ENCODE measurements around the gene CASP7.
"Not testable (repeated sequence)": the region's sequence is repeated elsewhere in the genome, so short reads cannot be mapped to it uniquely, and the experiment has no call there.

Gene CASP7

DNA sequence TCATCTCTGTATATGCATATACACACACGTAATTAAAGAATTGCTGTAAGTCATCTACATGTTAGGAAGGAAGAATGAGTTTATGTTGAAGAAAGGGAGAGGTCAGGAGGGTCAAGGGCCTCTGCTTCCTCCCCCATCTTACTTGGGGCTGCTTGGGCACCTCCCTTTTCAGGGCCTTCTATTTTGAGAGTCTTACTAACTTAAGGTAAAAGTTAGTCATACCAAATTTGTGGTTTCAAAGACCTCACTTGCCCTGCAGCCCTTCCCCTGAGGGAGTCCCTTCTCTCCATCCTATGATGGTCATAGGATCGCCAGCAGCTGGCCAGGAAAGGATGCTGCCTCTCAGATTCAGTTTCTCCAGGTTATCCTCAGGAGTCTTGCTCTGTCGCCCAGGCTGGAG, 74.4 kb downstream of the CASP7 start:
- DNase-seq (ENCODE audit: low read depth): no peak

GRCh38 chr10:113754768-113755167, 75.1 kb downstream of the CASP7 start:
- DNase-seq (ENCODE audit: low read depth): no peak

GRCh38 chr10:113756940-113757543, 77.3 kb downstream of the CASP7 start:
- no peak for DNase-seq (ENCODE audit: low read depth)

- no peak for DNase-seq (ENCODE audit: low read depth)
These were observed 82.4 kb downstream of the CASP7 start for GRCh38 chr10:113762083-113762482.

DNA sequence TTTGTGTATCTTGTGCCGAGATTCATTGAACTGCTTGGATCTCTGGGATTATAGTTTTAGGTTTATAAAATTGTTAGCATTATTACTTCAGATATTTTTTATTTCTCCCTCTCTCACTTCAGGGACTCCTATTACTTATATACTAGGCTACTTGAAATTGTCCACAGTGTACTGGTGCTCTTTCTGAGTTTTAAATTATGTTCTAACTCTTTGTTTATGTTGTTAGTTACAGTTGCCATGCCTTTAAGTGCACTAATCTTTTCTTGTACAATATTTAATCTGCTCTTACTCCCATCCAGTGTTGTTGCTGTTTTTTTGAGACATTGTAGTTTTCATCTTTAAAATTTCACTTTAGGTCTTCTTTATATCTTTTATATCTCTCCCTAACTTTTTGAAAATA, 84.9 kb downstream of the CASP7 start:
- DNase-seq (ENCODE audit: low read depth): no peak

DNA sequence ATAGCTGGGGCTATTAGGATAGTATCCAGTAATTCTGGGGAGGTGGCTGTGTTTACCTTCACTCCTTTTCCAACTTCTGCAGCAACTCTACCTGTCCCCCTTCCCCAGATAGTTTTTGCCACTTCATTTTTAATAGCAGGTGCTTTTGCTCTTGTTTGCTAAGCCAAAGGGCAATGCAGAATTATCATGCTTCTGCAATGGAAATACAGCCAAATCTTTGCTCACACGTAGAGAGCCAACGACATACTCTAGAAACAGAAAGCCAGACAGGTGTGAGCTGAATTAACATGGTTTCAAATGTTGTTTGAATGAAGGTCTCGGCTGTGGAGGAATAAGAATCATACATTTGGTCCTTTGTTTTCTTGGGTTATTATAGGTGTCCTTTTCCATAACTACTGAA, 86.2 kb downstream of the CASP7 start:
- DNase-seq (ENCODE audit: low read depth): no peak

- no peak for DNase-seq (ENCODE audit: low read depth)
These were observed 87.5 kb downstream of the CASP7 start for GRCh38 chr10:113767222-113767621.

- DNase-seq (ENCODE audit: low read depth): no peak
These were observed 90.6 kb downstream of the CASP7 start for GRCh38 chr10:113770346-113770745.

- DNase-seq (ENCODE audit: low read depth): not testable (repeated sequence)
These were observed 91.4 kb downstream of the CASP7 start for GRCh38 chr10:113771131-113771530.

DNA sequence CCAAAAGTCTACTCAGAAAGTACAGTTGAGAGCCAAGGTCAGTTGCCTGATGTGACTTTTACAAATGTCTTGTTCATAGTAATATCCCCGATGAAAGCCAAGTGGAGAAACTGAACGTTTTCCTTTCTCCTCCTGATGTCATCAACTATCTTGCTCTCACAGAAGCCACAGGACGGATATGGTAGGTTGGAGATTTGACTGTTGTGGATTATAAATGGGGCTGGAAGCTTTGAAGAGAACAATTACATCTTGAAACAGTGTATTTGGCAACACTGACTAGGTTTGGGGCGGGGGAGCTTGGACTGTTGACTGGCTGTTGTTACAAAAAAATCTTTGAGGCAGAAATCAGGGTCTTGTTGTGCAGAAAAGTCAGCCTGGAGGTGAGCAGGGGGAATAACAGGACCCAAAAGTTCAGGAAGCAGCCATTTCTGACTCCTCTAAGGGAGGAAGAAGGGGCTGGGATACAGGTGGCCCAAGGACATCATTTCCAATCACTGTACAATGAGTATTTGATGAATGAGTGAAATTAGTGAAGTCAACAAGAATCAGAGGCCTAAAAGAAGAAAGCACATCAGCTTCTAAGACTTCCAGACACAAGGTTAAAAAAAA, 96.1 kb downstream of the CASP7 start:
- no peak for DNase-seq (ENCODE audit: low read depth)

DNA sequence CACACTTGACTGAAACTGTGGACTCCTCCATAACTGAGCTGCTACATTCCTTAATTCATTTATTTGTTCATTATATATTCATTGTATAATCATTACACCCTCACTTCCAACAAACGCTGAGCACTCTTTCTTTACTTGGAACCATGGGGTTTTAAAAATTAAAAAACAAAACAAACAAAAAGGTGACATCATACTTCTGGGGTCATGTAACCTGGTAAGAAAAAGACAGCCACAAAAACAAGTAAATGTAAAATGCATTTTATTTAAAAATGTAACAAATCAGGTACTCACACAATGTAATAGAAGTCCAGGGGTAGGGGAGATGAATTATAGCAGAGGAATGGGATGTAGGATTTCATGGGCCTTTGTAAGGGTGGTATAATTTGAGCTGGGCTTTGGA, 96.8 kb downstream of the CASP7 start:
- no peak for DNase-seq (ENCODE audit: low read depth)

Data from activated T-helper 9 cell treated with anti-CD3 and anti-CD28 coated beads, Interleukin-2, amount 50 U/mL, for 16 hours (primary cell).